ENCODE results near the gene CADM2.

The CADM2 gene

GRCh38 chr3:85875589-85875988 lies 916.8 kb downstream of the CADM2 start:
- Mint-ChIP-seq H3K27ac (no peak overlapping the region), H3K27me3 (ENCODE audit: low read depth) (no peaks in the 10 kb centered on the region), H3K36me3 (ENCODE audit: low read depth) (no peaks in the 10 kb centered on the region), H3K4me3 (no peak overlapping the region), H3K9me3 (peaks cover 4% of the 10 kb centered on the region), H3K4me1 (ENCODE audit: low read depth) (no peaks in the 10 kb centered on the region)

DNA sequence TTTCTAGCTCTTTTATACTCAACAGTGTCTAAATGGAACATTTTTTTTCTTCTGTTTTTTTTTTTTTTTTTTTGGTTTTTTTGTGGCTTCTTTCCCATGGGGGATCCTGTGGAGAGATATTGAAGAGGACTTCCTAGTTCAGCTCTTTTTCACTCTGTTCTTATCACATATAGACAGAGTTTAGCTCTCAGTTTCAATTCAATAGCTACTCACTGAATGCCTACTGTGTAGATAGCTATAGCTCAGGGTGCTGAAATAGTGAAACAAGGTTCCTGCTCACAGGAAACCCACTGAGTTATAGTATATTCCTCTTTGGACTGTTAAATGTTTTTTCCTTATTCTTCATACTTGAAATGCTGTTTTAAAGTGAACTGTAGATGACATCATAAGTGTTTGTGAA lies 918.8 kb downstream of the CADM2 start:
- peaks cover 9% of the 10 kb centered on the region for H3K9me3 Mint-ChIP-seq
- H3K27ac Mint-ChIP-seq = no peak overlapping the region
- no peaks in the 10 kb centered on the region for H3K27me3 Mint-ChIP-seq (ENCODE audit: low read depth)
- H3K4me3 Mint-ChIP-seq = no peak overlapping the region
- no peaks in the 10 kb centered on the region for H3K4me1 Mint-ChIP-seq (ENCODE audit: low read depth)
- H3K36me3 Mint-ChIP-seq (ENCODE audit: low read depth) = no peaks in the 10 kb centered on the region

GRCh38 chr3:85881833-85882393 lies 923.1 kb downstream of the CADM2 start:
- H3K27ac Mint-ChIP-seq = no peak overlapping the region
- H3K4me3 Mint-ChIP-seq = no peak overlapping the region
- peaks cover 9% of the 10 kb centered on the region for H3K9me3 Mint-ChIP-seq
- H3K4me1 Mint-ChIP-seq (ENCODE audit: low read depth) = no peaks in the 10 kb centered on the region
- H3K27me3 Mint-ChIP-seq (ENCODE audit: low read depth) = no peaks in the 10 kb centered on the region
- H3K36me3 Mint-ChIP-seq (ENCODE audit: low read depth) = no peaks in the 10 kb centered on the region

DNA sequence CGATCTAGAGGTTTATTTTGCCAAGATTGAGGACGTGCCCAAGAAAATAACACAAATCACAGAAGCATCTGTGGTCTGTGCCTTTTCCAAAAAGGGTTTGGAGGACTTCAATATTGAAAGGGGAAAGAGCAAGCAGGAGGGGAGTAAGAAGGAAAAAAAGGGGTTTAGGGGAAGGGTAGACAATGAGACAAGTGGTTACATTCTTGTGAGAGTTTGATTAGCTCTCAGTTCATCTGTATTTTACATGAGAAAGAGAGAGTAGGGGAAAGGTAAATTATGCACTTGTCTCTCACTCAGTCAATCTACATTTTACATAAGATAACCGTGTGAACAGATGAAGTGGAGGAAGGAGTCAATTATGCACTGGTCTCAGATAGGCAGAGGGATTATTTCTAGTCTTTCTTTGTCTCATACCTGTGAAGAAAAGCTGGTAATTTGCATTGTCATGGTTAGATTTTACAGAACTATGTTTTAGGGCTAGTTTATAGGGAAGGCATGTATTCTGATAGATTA lies 931.3 kb downstream of the CADM2 start:
- Mint-ChIP-seq H3K4me1 (ENCODE audit: low read depth) (no peaks in the 10 kb centered on the region), H3K36me3 (ENCODE audit: low read depth) (no peaks in the 10 kb centered on the region), H3K4me3 (no peak overlapping the region), H3K27ac (no peak overlapping the region), H3K27me3 (ENCODE audit: low read depth) (no peaks in the 10 kb centered on the region), H3K9me3 (peaks cover 23% of the 10 kb centered on the region)

DNA sequence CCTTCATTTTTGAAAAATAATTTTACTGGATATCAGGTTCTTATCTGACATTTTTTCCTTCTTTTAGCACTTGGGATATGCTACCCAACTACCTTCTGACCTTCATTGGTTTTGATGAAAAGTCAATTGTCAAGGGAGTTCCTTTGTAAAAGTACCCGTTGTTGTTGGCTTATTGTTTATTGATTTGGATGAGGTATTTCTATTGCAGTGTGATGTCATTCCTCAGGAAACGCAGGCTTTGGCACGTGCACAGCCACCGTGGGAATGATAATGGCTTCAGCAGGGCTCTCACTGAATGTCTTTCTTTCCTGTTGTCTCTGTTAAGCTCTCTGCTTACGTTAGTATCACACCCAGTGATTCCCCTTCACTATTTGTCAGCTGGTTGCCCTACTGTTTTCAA lies 944.6 kb downstream of the CADM2 start:
- Mint-ChIP-seq H3K9me3 (peaks cover 15% of the 10 kb centered on the region), H3K27me3 (ENCODE audit: low read depth) (no peaks in the 10 kb centered on the region), H3K36me3 (ENCODE audit: low read depth) (no peaks in the 10 kb centered on the region), H3K4me3 (no peak overlapping the region), H3K27ac (no peak overlapping the region), H3K4me1 (ENCODE audit: low read depth) (no peaks in the 10 kb centered on the region)

- Mint-ChIP-seq H3K4me3 (no peak overlapping the region), H3K27ac (no peak overlapping the region), H3K9me3 (peaks cover 9% of the 10 kb centered on the region), H3K4me1 (ENCODE audit: low read depth) (no peaks in the 10 kb centered on the region), H3K36me3 (ENCODE audit: low read depth) (no peaks in the 10 kb centered on the region), H3K27me3 (ENCODE audit: low read depth) (no peaks in the 10 kb centered on the region)
Observed at GRCh38 chr3:85912980-85913379, 954.2 kb downstream of the CADM2 start.

DNA sequence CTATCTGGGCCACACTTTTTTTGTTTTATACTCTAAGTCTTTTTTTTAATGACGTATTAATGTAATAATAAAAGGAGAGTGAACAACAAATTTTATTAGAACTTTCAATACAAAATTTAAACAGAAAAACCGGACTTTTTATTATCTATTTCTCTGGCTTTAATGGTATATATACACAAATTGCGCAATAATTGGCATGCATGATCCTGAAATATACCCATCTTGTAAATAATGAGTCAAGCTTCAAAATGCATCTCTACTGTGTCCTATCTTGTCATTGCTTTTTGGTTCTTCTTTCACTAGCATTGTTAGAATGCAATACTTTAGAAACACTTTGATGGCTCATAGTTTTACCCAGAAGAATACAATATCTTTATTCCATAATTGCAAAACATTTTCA lies 963.6 kb downstream of the CADM2 start:
- H3K27me3 Mint-ChIP-seq (ENCODE audit: low read depth) = no peaks in the 10 kb centered on the region
- H3K4me3 Mint-ChIP-seq = no peak overlapping the region
- no peak overlapping the region for H3K27ac Mint-ChIP-seq
- H3K4me1 Mint-ChIP-seq (ENCODE audit: low read depth) = no peaks in the 10 kb centered on the region
- peaks cover 7% of the 10 kb centered on the region for H3K9me3 Mint-ChIP-seq
- H3K36me3 Mint-ChIP-seq (ENCODE audit: low read depth) = no peaks in the 10 kb centered on the region

DNA sequence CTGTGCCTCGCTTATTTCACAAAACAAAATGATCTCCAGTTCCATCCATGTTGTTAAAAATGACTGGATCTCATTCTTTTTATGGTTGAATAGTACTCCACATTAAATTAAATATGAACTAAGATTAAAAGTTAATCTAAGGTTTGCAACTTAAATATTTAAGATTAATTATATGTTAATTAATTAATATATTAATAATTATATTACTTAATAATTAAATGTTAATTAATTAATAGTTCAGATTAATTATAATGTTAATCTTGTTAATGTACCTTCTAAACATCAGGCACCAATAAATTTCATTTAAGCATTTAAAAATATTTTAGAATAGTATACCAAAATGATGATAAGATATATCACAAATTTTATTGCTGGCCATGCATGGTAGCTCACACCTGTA lies 971.9 kb downstream of the CADM2 start:
- no peaks in the 10 kb centered on the region for H3K27me3 Mint-ChIP-seq (ENCODE audit: low read depth)
- H3K36me3 Mint-ChIP-seq (ENCODE audit: low read depth) = no peaks in the 10 kb centered on the region
- no peaks in the 10 kb centered on the region for H3K9me3 Mint-ChIP-seq
- no peak overlapping the region for H3K4me3 Mint-ChIP-seq
- no peaks in the 10 kb centered on the region for H3K4me1 Mint-ChIP-seq (ENCODE audit: low read depth)
- no peak overlapping the region for H3K27ac Mint-ChIP-seq

DNA sequence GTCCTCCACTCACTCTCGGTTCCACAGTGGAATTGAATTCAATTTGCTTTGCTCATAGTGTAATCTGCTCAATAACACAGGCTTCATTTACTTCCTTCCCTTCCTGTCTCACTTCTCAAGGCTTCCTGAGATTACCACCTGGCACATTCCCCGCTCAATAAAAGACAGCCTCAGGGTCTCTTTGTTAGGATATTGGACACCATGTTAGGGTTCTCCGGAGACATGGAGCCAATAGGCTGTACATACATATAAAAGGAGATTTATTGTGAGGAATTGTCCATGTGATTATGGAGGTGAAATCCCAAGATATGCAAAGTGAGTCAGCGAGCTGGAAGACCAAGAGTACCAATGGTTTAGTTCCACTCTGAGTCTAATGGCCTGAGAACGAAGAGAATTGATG lies 974.5 kb downstream of the CADM2 start:
- Mint-ChIP-seq H3K4me1 (ENCODE audit: low read depth) (no peaks in the 10 kb centered on the region), H3K27me3 (ENCODE audit: low read depth) (no peaks in the 10 kb centered on the region), H3K9me3 (no peaks in the 10 kb centered on the region), H3K27ac (no peak overlapping the region), H3K4me3 (no peak overlapping the region), H3K36me3 (ENCODE audit: low read depth) (no peaks in the 10 kb centered on the region)

DNA sequence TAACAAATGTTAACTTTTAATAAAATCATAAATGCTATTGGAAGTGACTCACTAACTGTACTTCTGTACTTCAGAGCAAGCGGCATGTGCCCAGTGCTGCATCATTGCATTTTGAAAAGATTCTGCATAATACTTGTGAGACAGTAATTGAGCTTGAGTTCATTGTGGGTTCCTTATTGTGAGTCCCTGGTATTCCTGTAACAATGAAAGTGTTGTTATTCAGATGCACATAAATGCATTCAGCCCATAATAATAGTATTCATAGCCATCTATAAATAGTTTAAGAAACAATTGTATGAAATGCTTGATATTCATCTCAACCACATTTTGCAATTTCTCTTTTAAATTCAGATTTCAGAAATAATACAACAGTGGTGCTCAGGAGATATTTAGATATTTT lies 976.4 kb downstream of the CADM2 start:
- no peak overlapping the region for H3K4me3 Mint-ChIP-seq
- no peak overlapping the region for H3K27ac Mint-ChIP-seq
- H3K9me3 Mint-ChIP-seq = no peaks in the 10 kb centered on the region
- H3K27me3 Mint-ChIP-seq (ENCODE audit: low read depth) = no peaks in the 10 kb centered on the region
- H3K36me3 Mint-ChIP-seq (ENCODE audit: low read depth) = no peaks in the 10 kb centered on the region
- no peaks in the 10 kb centered on the region for H3K4me1 Mint-ChIP-seq (ENCODE audit: low read depth)

- no peaks in the 10 kb centered on the region for H3K4me1 Mint-ChIP-seq (ENCODE audit: low read depth)
- no peak overlapping the region for H3K4me3 Mint-ChIP-seq
Observed at GRCh38 chr3:85939074-85939482, 980.3 kb downstream of the CADM2 start.

DNA sequence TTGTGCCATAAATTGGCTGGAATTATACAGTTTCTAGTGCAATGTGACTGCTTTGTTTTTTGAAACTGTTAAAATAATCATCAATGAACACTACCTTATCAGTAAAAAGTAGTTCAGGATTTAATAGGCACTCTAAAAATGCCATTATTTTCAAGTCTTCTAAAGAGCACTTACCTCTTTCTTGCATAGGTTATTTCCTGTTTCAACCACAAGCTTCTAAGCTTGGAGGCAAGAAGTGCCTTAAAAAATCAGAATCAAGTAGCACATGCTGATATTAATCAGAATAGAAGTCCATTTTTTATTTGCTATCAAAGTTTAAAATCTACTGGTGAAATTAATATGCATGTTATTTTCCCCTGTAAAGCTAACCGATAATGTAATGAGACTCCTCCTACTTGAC lies 991.6 kb downstream of the CADM2 start:
- Mint-ChIP-seq H3K27ac (no peak overlapping the region), H3K27me3 (ENCODE audit: low read depth) (no peaks in the 10 kb centered on the region), H3K4me3 (no peak overlapping the region), H3K9me3 (no peaks in the 10 kb centered on the region), H3K36me3 (ENCODE audit: low read depth) (no peaks in the 10 kb centered on the region), H3K4me1 (ENCODE audit: low read depth) (no peaks in the 10 kb centered on the region)

More at GRCh38 chr3:85939074-85939482, 980.3 kb downstream of the CADM2 start:
- peaks cover 7% of the 10 kb centered on the region for H3K9me3 Mint-ChIP-seq
- H3K27me3 Mint-ChIP-seq (ENCODE audit: low read depth) = no peaks in the 10 kb centered on the region
- H3K27ac Mint-ChIP-seq = no peak overlapping the region
- no peaks in the 10 kb centered on the region for H3K36me3 Mint-ChIP-seq (ENCODE audit: low read depth)

GRCh38 chr3:85960793-85961192 lies 1002.0 kb downstream of the CADM2 start:
- Mint-ChIP-seq H3K9me3 (peaks cover 12% of the 10 kb centered on the region), H3K4me1 (ENCODE audit: low read depth) (no peaks in the 10 kb centered on the region), H3K4me3 (no peak overlapping the region), H3K27me3 (ENCODE audit: low read depth) (no peaks in the 10 kb centered on the region), H3K36me3 (ENCODE audit: low read depth) (no peaks in the 10 kb centered on the region), H3K27ac (no peak overlapping the region)

DNA sequence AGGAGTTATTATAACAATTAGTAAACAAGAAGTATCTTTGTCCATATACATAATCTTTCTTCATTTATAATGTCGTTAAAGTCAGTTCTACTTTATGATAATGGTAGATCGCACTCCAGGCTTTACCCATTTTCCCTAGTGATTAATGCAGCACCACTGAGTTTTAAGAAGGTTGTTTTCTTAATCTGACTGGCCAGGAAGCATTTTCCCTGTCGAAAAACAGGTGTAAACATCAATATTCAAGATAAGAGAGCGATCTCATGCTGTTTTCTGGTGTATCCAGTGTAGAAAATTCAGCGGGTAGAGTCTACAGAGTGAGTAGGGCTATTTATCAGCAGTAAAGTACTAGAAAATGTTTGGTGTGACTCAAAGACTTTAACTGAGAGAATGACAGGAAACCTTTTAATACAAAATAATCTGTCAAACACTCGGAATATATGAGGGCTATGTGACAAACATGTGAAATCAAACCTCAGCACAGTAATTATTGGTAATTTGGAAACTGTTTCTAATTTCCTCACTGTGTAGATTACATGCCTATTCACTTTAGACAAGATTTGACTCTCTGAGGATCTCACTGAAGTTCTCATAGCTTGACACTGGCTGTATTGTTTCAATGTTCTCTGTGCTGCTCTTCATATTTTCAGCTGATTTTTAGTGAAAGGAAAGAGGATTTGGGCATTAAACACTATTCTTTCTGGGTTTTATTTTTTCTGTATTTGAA lies 1019.0 kb downstream of the CADM2 start:
- Mint-ChIP-seq H3K27me3 (ENCODE audit: low read depth) (no peaks in the 10 kb centered on the region), H3K36me3 (ENCODE audit: low read depth) (no peaks in the 10 kb centered on the region), H3K9me3 (no peaks in the 10 kb centered on the region), H3K4me1 (ENCODE audit: low read depth) (no peaks in the 10 kb centered on the region), H3K27ac (no peak overlapping the region), H3K4me3 (no peak overlapping the region)

GRCh38 chr3:85979034-85979433 lies 1020.2 kb downstream of the CADM2 start:
- Mint-ChIP-seq H3K4me1 (ENCODE audit: low read depth) (no peaks in the 10 kb centered on the region), H3K4me3 (no peak overlapping the region), H3K27ac (no peak overlapping the region), H3K36me3 (ENCODE audit: low read depth) (no peaks in the 10 kb centered on the region), H3K9me3 (no peaks in the 10 kb centered on the region), H3K27me3 (ENCODE audit: low read depth) (no peaks in the 10 kb centered on the region)
